Inflammatory macrophage treated with lipopolysaccharide for 1 hour (primary cell): Measurements from ENCODE around the gene KCNH6.

Experiments
- DNase-seq, 2 donors: peaks; one replicate each; pipeline ENCODE4 v3.0.0-alpha.2; 2020 to 2022

Gene KCNH6

DNA sequence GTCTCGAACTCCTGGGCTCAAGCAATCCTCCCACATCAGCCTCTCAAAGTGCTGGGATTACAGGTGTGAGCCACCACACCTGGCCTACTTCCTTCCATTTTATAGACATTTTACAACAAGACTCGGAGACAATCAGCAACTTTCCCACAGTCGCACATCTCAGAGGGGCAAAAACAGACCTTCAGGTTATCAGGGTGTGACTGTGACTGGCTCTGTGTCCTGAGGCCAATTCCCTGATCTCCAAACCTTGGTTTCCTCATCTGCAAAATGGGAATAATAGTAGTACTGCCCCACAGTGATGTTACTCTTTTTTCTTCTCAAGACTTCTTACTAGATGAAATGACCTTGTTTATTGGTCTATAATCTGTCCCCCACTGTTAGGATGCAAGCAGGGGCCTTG lies 10.8 kb upstream of the KCNH6 start:
- no peak for DNase-seq

DNA sequence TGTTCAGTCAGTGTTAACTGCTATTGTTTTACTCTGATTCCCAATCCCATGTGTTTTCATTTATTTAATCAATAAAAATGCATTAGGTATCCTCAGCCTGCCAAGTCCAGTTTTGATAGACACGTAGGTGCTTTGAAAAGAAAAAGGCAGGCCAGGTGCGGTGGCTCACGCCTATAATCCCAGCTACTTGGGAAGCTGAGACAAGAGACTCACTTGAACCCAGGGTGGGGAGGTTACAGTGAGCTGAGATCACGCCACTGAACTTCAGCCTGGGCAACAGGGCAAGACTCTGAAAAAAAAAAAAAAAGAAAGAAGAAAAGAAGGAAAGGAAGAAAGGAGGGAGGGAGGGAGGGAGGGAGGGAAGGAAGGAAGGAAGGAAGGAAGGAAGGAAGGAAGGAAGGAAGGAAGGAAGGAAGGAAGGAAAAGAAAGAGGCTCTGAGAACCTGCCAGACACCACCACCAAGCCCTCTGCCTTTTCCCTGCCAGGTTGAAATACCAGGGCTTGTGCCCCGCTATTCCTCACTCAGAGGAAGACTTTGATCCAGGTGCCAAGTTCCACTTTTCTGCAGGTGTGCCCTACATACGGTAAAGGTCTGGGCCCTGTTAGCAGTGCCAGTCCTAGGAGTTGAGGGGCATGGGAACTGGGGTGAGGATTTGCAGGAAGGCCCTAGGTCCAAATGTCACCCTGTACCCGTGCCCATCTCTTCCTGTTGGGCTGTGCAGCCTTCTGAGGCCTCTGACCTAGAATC lies 10.1 kb upstream of the KCNH6 start:
- DNase-seq: no peak

DNA sequence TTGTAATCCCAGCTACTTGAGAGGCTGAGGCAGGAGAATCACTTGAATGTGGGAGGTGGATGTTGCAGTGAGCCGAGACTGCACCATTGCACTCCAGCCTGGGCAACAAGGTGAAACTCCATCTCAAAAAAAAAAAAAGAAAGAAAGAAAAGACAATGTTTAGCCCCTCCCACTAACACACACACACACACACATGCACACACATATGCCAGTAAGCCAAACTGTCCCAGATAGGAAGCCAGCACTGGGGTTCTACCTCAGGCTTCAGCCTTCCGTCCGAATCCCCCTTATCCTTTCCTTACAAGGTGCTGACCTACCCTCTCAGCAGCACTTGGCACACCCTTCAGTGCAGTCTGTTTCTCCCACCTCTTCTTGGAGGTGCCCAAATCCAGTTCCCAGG lies 8.7 kb upstream of the KCNH6 start:
- no peak for DNase-seq

DNA sequence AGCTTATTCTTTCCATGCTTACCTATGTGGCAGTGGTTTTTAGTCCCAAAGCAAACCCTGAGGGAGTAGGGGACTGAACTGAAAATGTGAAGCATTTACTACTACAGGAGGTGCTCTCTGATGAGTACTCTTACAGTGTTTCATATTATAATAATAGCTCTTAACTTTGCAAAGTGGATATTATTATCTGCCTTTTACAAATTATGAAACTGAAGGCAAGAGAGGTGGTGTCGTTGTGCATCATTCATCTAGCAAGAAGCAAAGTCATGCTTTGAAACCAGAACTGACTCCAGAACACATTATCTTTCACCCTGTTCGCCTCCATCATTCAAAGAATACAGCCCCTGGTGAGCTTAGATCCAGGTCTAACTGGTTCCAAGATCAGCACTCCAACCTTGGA lies 8.2 kb upstream of the KCNH6 start:
- DNase-seq: no peak

DNA sequence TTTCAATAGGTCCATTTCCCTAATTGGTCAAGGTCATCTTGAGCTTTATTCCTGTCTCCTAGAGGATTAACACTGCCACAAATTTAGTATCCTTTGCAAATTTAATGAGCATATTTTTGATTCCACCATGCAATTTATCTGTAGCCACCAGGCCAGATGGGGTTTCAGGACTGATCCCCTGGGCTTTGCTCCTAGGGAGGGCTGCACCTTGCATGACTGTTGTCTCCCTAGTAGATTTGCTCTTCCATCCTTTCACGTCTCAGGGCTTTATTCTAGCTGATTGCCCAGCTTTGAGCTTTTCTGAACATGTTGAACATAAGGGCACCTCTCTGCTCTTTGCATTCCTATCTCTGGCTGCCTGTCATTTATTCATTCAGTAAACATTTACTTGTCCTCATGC lies 7.7 kb upstream of the KCNH6 start:
- DNase-seq: no peak

DNA sequence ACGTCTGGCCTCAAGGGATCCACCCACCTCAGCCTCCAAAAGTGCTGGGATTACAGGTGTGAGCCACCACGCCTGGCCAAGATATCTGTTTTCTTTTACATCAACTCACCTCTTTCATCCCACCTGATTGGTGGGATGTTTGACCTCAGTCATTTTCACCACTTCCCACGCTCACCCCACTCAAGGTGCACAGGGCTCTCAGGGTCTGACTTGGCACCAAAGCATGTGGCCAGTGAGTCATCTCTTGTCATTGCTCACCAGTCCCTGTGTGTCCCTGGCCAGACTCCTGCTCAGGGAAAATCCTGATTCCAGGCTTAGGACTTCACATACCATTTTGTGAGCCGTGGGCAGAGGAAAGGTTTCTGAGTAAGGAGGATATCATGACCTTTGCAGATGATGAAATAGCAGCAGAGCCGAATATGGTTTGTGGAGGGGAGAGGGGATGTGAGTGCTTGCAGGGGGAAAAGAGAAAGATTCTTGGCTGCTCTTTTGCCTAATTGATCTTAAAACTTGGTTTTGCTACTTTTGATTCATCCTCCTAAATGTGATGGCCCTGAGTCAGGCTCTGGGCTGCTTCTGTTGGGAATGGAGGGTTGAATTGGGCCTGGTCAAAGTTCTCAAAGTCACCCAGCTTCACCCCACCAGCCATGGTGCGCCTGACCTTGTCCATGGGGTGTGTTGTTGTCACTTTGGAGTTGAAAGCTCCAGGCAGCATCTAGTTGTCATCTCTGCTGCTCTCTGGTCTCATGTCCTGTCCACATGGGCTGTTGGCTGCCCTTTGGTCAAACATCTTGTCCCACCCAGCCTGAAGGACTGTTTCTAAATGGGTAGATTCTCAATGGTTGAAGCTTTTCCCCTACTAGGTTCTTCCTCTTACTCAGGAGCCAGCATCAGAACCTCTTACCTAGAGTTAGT lies 6.0 kb upstream of the KCNH6 start:
- DNase-seq: peak; percentile 22 to 80

DNA sequence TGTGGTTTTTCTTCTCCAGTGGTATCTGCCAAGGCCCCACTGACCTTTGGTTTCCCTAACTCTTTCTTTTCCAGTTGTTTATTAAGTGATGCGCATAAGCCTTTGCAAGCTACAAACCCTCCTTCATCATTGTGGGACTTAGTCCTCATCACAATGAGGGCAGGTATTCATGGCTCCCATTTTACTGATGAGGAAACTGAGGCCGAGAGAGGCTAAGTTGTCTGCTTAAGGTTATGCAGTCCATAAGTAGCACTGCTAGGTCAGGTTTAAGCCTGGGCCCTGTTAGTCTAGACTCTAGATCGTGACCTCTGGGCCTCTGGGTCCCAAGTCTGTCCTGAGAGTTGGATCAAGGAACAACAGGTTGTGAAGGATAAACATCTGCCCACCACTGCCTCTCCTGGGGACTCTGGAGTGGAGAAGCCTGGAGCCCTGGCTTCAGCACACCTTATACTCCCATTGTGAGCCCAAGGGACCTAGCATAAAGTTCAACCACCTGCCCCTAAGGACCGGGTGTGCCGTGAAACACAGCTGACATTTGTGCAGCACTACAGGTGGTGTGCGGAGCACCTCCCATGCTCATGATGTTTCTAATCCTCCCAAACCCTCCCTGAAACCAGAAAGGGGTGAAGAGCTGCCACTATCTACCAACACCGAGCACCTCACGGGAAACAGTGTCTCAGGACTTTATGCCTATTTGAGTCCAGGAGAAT lies 5.2 kb upstream of the KCNH6 start:
- no peak for DNase-seq

DNA sequence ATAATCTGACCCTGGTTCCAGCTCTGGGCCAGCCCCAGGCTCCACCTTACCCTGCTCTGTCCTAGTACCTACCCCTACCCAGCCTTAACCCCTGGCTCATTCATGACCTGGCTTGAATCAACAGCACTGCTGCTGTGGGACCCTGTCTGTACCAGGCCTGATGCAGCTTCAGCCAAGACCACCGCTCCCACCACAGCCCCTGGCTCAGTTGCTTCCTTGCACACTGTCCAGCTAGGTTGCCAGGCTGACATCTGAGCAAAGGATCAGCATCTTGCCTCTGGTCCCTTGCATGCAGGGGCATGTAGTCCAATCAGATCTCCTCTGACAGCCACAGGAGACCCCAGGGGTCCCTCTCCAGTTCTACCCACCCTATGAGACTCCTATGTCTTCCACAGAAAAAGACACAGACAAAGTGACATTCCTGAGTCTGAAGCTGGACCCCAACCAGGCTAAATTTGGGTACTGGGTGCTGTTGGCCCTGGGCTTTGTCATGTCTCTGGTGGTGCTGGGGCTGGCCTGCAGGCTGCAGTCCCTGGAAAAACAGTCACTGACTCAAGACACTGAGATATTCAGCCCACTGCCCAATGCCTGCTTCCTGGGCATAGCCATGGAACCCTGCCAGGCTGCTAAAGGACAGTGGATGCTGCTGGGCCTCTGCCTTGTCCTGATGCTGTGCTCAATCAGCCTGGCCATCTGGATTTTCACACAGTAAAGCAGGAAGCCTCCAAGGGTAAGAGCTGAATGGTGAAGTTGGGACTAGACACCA lies 3.9 kb upstream of the KCNH6 start:
- DNase-seq: no peak

DNA sequence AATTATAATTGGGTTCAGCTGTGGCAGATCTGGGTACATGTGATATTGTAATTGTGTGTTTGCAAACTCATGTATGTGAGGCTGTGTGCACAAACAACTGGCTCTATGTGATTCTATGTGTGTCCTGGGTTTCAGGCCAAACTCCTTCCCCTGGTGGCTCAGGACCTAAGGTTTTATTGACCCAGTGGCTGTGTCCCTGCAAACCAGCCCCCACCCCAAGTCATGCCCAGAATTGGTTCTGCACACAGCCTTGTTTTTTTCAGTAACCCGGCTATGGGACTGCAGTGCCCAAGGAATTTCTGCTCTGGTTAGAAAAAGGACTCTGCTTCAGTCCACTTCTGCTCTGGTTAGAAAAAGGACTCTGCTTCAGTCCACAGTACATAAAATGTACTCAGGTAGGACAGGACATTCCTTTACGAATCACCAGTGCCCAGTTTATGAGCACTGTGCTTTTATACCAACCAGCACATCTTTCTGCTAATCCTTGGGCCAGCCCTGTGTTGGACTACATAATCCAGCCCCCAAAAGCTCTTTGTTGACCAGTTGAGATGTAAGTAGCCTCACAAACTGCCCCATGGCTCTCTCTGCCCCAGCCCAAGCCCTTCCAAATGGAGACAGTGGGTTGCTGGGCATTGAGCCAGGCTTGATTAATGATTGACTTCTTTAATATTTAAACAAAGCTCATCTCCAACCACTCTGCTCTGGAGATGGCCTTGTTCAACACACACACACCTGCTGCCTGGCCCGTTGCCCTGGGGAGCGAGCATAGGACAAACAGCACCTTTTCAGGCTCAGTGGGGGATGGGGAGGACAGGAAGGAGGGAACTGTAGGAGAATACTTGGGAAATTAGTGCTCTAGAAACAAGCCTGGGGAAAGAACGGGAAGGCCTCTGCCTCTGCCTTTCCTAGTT lies 2.9 kb upstream of the KCNH6 start:
- DNase-seq: no peak

DNA sequence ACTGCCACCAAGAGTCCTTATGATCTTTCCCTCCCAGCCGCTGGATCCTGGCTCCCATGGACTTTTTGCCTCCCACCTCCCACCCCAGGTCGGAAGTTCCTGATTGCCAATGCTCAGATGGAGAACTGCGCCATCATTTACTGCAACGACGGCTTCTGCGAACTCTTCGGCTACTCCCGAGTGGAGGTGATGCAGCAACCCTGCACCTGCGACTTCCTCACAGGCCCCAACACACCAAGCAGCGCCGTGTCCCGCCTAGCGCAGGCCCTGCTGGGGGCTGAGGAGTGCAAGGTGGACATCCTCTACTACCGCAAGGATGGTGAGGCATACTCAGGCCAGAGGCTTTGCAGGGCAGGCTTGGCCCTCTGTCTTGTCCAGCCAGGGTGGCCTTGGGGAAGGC lies 893 bp downstream of the KCNH6 start:
- no peak for DNase-seq

DNA sequence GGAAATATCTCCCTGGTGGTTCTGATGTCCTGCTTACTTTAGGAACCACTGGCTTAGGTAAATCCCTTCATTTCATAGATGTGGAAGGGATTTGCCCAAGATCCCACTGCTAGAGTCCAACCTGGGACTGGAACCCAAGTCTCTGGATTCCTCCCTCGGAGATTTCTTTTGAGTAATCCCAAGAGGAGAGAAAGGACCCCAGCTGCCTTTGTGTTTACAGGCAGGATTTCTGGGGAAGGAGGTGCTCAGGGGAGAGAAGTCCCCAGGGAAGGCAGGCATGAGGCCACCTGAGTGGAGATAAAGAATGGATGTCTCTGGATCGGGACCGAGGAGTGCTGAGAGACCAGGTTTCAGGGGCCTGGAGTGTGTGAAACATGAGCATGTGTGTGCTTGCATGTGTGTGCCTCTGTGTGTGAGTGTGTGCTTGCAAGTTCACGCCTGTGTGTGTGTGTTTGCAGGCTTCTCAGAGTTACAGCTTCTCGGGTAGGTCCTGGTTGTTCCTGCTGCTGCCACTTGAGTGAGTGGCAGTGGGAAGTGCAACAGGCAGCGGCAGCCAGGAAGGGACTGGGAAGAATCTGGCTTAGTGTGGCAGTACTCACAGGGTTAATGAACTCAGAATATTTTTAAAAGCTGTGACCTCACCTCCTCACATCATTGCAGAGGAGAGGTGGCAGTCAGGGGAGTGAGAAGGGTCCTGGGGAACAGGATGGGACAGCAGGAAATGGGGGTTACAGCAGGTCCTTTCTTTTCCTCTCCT lies 2.2 kb downstream of the KCNH6 start:
- no peak for DNase-seq

DNA sequence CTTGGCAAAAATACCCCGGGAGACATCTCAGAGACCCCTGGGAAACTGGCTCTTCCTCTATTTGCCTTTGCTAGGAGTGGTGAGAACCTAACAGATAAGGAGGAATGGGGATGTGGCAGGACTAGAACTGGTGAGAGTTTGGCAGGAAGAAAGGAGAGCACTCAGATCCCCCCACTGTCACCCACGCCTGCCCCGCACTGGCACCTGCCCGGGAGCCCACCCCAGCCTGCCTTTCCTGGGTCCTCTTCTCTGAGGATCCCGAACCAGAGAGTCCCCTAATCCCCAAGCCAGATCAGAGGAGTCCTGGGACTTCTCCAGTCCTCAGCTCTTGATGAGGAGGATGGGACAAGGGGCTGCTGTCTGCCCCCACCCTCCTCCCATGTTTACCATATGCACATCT lies 3.7 kb downstream of the KCNH6 start:
- DNase-seq: no peak

DNA sequence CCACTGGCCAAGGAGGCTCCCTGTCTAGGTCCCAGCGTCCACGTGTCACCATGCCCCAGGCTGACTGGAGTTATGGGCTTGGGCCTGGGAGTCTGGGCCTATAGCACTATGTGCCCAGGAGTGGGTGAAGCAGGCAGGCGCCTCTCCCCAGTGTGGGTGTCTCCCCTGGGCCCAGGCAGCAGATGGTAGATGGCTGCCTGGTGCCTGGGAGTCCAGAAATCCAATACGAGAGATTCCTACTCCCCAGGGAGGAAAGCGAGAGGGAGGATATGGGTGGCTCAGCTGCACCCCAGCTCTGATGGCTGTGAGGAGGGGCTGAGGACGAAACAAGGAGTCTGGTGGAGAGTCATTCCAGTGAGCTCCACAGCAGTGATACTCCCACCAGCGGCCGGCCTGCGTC lies 5.0 kb downstream of the KCNH6 start:
- no peak for DNase-seq

DNA sequence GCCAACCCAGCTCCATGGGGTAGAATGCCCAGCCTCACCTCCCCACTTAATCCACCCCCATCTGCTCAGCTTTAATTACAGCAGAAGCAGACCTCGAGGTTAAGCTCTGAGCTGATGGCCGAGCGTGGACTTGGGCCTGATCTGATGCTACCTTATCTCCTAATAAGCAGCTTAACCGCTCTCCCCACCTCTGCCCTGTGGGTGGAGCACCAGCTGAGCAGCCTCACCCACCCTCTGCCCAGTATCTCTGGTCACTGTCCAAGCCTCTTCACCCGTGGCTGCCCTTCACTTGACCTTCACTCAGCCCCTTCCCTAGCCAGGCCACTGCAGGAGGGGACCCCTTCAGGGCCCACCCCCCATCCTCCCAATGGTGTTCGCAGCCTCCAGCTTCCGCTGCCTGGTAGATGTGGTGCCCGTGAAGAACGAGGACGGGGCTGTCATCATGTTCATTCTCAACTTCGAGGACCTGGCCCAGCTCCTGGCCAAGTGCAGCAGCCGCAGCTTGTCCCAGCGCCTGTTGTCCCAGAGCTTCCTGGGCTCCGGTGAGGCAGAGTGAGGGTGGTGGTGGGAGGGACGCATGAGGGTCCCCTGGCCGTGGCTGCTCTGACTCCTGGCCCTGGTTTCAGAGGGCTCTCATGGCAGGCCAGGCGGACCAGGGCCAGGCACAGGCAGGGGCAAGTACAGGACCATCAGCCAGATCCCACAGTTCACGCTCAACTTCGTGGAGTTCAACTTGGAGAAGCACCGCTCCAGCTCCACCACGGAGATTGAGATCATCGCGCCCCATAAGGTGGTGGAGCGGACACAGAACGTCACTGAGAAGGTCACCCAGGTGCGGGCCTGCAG lies 6.8 kb downstream of the KCNH6 start:
- DNase-seq: no peak

DNA sequence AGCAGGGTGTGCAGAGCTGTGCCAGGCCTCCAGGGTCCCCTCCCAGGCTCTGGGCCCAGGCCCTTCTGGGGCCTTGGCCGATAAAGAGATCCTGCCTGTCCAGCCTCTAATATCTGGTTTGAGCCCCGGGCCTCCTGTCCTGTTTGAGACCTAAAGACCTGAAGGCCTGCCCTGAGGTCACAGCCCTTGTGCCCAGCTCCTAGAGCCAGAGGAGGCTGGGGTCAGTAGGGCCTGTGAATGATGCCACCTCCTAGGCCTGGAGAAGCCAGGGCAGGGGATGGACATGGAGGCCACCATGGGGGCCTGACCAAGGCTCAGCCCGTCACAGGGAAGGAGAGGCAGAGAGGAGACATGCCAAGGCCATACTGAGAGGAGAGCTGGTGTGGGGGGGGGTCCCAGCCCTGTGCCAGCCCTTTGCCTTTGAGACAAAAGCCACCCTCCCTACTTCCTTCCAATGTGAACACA lies 7.4 kb downstream of the KCNH6 start:
- no peak for DNase-seq

DNA sequence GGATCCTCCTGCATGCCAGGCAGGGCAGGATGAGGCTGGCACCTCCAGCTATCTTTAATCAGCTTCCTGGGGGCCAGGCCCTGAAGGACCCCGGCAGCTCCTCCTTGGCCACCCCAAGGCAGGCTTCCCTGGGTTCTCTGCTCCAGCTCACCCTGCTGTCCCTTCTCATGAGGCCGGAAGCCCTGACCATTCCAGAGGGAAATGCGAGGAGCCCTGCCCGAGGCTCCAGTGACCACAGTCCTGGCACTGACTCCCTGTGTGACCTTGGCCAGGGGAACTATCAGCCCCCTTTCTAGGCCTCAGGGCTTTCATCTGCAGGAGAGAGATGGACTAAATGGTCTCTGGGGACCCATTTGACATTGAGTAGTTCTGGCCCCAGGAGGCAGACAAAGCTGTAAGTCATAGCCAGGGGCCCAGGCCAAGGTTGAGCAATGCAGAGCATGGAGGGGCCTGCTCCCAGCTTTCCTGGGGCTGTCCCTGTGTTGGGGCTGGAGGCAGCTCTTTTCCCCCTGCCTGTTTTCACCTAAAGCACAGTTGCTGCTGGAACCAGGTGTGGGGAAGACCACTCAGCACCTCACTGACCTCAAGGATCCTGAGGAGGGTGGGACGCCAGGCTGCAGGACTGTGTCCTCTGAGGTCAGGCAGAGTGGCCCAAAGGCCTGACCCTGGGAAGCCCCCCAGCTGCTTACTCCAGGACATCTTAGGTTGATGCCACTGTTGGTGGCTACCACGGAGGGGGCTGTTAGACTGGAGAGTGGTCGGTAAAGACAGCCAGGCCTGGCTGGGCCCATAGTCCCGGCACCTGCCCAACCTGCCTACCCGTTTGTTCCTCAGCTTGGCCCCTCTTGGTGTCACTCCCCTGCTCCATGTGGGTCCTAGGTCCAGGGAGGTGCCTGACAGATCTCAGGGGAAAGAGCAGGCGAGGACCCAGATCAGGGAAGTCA lies 8.1 kb downstream of the KCNH6 start:
- no peak for DNase-seq

DNA sequence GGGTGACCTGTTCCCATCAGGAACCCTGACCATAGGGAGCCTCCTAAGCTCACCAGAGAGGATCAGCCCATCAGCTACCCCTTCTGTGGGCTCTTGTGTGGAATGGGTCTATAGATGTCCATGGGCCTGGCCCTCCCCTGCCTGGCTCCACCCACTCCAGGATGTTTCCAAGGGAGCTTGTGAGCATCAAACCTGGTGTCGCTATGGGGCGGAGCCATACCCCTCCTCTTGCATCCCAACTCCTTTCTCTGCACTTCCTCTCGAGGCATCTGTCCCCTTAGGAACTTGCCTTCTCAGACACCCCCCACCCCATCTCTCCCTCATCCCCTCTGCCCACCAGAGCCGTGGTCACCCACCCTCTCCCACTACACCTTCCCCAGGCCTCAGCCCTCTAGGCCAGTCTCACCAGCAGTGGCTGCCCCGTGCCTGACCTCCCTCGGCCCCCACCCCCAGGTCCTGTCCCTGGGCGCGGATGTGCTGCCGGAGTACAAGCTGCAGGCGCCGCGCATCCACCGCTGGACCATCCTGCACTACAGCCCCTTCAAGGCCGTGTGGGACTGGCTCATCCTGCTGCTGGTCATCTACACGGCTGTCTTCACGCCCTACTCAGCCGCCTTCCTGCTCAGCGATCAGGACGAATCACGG lies 10.4 kb downstream of the KCNH6 start:
- DNase-seq: no peak

DNA sequence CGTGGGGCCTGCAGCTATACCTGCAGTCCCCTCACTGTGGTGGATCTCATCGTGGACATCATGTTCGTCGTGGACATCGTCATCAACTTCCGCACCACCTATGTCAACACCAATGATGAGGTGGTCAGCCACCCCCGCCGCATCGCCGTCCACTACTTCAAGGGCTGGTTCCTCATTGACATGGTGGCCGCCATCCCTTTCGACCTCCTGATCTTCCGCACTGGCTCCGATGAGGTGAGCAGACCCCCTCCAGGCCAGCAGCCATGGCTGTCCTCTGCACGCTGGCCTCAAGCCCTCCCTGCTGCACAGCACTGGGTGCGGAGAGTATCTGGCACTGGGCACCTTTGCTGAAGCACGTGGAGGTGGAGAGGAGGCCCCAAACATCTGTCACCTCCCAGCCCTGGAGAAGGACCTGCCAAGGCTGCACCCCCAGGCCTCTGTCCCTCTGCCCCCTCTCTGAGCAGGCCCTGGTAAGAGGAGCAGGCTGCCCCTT lies 11.0 kb downstream of the KCNH6 start:
- DNase-seq: no peak
